Tibial nerve (tissue), 4 donors: ENCODE results near the gene CAV1. TPM values are rescaled to one million over a fixed set of nuclear protein-coding genes. Genes with fewer than 3 reads are reported as not detected.

Experiments
- DNase-seq, 2 donors: peaks; one replicate each; pipeline ENCODE4 v3.0.0-alpha.2; 2019; ENCODE audit warnings: low spot score in 2 of 2
- H3K27ac ChIP-seq, 4 donors: fragments of 200-600 bp; sonication (generic) in 3 of 4; one replicate each; pipeline ENCODE4 v1.5.1; 2017 to 2019; ENCODE audit warnings: mild to moderate bottlenecking in 1 of 4
- H3K27me3 ChIP-seq, 2 donors: fragments of 200-600 bp; sonication (generic) in 1 of 2; one replicate each; pipeline versions ENCODE4 v1.5.1 to v1.6.0; 2017 to 2019
- H3K36me3 ChIP-seq, 3 donors: fragments of 200-600 bp; sonication (generic); one replicate each; pipeline ENCODE4 v1.5.1; 2018 to 2019
- H3K4me1 ChIP-seq, 4 donors: fragments of 200-600 bp; sonication (generic) in 3 of 4; one replicate each; pipeline ENCODE4 v1.5.1; 2017 to 2019
- H3K4me3 ChIP-seq, 4 donors: fragments of 200-600 bp; sonication (generic) in 3 of 4; one replicate each; pipeline ENCODE4 v1.5.1; 2017 to 2019; ENCODE audit warnings: mild to moderate bottlenecking in 1 of 4, moderate library complexity in 1 of 4
- H3K9me3 ChIP-seq, 4 donors: fragments of 200-600 bp; sonication (generic) in 3 of 4; one replicate each; pipeline ENCODE4 v1.5.1; 2017 to 2019
- CTCF ChIP-seq, 5 experiments: fragments of 200-600 bp in 3 of 5; fragments of 450-650 bp in 2 of 5; sonication (generic) in 3 of 5; IDR thresholded peaks; one replicate each; pipeline ENCODE4 v1.5.1; 2016 to 2019; ENCODE audit warnings: antibody characterized with exemption in 5 of 5, mild to moderate bottlenecking in 3 of 5, moderate library complexity in 2 of 5
- EP300 ChIP-seq, 2 donors: sonication (generic); formaldehyde crosslinking; IDR thresholded peaks; one replicate each; pipeline ENCODE4 v1.6.1; 2017; ENCODE audit warnings: antibody characterized with exemption in 2 of 2, mild to moderate bottlenecking in 1 of 2
- POLR2A ChIP-seq, 2 donors: fragments of 450-650 bp; IDR thresholded peaks; one replicate each; pipeline ENCODE4 v1.6.1; 2017; ENCODE audit warnings: antibody characterized with exemption in 2 of 2, mild to moderate bottlenecking in 2 of 2, moderate library complexity in 2 of 2
- WGBS, 2 donors: methylation state at CpG; one replicate each; pipeline ENCODE4 v1.1.5; 2018; 5-methylcytosine and 5-hydroxymethylcytosine counted together
- total RNA-seq, 4 donors: library from RNA; depleted of rRNA; stranded (reverse); fragments of >200 nt; gene quantifications; one replicate each; pipeline ENCODE4 v1.1.0, GENCODE V29; 2016

The CAV1 gene
- total RNA-seq, 4 donors from 2014 or later = 196 to 375 (median 312) TPM

- H3K4me3 ChIP-seq = no peak overlapping the region
- peak in 1 of 5 experiments; percentile 13 for TF ChIP-seq CTCF (IDR thresholded peaks at IDR 0.05)
- TF ChIP-seq POLR2A (IDR thresholded peaks at IDR 0.05) = no peak
- no peak for TF ChIP-seq EP300 (IDR thresholded peaks at IDR 0.05)
Observed at GRCh38 chr7:116582164-116582732, 57.4 kb downstream of the CAV1 start.

GRCh38 chr7:116582806-116583444 is 58.1 kb downstream of the CAV1 start:
- peak overlapping the region in 2 of 4 donors; percentile 49 to 55 for H3K27ac ChIP-seq
- no peaks in the 10 kb centered on the region for H3K36me3 ChIP-seq
- H3K4me3 ChIP-seq = no peak overlapping the region
- TF ChIP-seq EP300 (IDR thresholded peaks at IDR 0.05) (peak in 1 of 2 donors; percentile 25), POLR2A (IDR thresholded peaks at IDR 0.05) (no peak), CTCF (IDR thresholded peaks at IDR 0.05) (no peak)
- WGBS, 2 donors = 48 to 49% methylated on average over 5 of the region's 5 CpGs
- H3K4me1 ChIP-seq = peaks cover 0 to 18% (median 6%) of the 10 kb centered on the region in 4 donors
- peaks cover 0 to 4% (median 0%) of the 10 kb centered on the region in 4 donors for H3K9me3 ChIP-seq
- H3K27me3 ChIP-seq = no peaks in the 10 kb centered on the region
- DNase-seq = no peak

More at GRCh38 chr7:116582164-116582732, 57.4 kb downstream of the CAV1 start:
- no peaks in the 10 kb centered on the region for H3K27me3 ChIP-seq
- peaks cover 0 to 4% (median 0%) of the 10 kb centered on the region in 4 donors for H3K9me3 ChIP-seq
- peaks cover 0 to 19% (median 8%) of the 10 kb centered on the region in 4 donors for H3K4me1 ChIP-seq
- H3K27ac ChIP-seq = peak overlapping the region in 2 of 4 donors; percentile 49 to 55
- 68 to 76% methylated on average over 4 of the region's 4 CpGs for WGBS, 2 donors
- no peaks in the 10 kb centered on the region for H3K36me3 ChIP-seq
- no peak for DNase-seq

- TF ChIP-seq POLR2A (IDR thresholded peaks at IDR 0.05) = no peak
- TF ChIP-seq EP300 (IDR thresholded peaks at IDR 0.05) = no peak
- no peak for TF ChIP-seq CTCF (IDR thresholded peaks at IDR 0.05)
- Histone ChIP-seq H3K27ac (peak overlapping the region in 2 of 4 donors; percentile 49 to 55), H3K9me3 (peaks cover 0 to 3% (median 0%) of the 10 kb centered on the region in 4 donors), H3K4me3 (peak overlapping the region in 1 of 4 donors; percentile 5), H3K27me3 (no peaks in the 10 kb centered on the region), H3K36me3 (no peaks in the 10 kb centered on the region), H3K4me1 (peaks cover 0 to 25% (median 8%) of the 10 kb centered on the region in 4 donors)
- WGBS, 2 donors = 4 to 6% methylated on average over 1 of the region's 1 CpG
- no peak for DNase-seq
Observed at GRCh38 chr7:116583653-116584052, 58.8 kb downstream of the CAV1 start.

- DNase-seq = no peak
- 78 to 85% methylated on average over 1 of the region's 1 CpG for WGBS, 2 donors
- Histone ChIP-seq H3K9me3 (no peaks in the 10 kb centered on the region), H3K36me3 (no peaks in the 10 kb centered on the region), H3K4me3 (no peak overlapping the region), H3K27me3 (no peaks in the 10 kb centered on the region), H3K27ac (peak overlapping the region in 1 of 4 donors; percentile 49), H3K4me1 (peaks cover 0 to 31% (median 9%) of the 10 kb centered on the region in 4 donors)
- TF ChIP-seq EP300 (IDR thresholded peaks at IDR 0.05) (no peak), CTCF (IDR thresholded peaks at IDR 0.05) (no peak), POLR2A (IDR thresholded peaks at IDR 0.05) (no peak)
Observed at GRCh38 chr7:116584721-116585120, 59.9 kb downstream of the CAV1 start.

GRCh38 chr7:116585392-116585791 is 60.6 kb downstream of the CAV1 start:
- Histone ChIP-seq H3K27ac (no peak overlapping the region), H3K27me3 (no peaks in the 10 kb centered on the region), H3K4me1 (peaks cover 0 to 31% (median 9%) of the 10 kb centered on the region in 4 donors), H3K36me3 (no peaks in the 10 kb centered on the region), H3K4me3 (no peak overlapping the region), H3K9me3 (no peaks in the 10 kb centered on the region)
- 95 to 97% methylated on average over 3 of the region's 3 CpGs for WGBS, 2 donors
- TF ChIP-seq POLR2A (IDR thresholded peaks at IDR 0.05) (no peak), EP300 (IDR thresholded peaks at IDR 0.05) (no peak), CTCF (IDR thresholded peaks at IDR 0.05) (no peak)
- no peak for DNase-seq
